Measurements from ENCODE around the gene IRS1. TPM values are rescaled to one million over a fixed set of nuclear protein-coding genes. Genes with fewer than 3 reads are reported as not detected.

IRS1 gene
- total RNA-seq, 2 donors from 2014 or later = 14.6 to 15.8 TPM

DNA sequence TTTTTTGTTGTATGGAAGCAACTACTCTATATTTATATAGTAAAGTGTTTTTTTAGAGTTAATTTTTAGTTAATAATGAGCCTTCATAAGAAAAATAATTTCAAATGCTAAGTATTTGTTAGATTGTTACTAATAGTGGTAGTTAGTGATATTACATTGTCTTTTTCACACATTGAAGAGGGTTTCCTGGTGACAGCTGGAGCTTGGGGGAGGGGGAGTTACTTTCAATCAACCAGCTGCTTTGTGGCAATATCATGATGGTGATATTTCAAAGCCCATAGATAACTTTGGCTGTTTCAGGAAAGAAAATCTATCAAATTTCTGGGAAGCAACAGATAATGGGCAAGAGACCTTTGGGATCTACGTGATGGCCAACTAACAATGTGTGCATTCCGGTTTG is 40.3 kb upstream of the IRS1 start:
- H3K27me3 ChIP-seq = no peaks in the 10 kb centered on the region
- no peaks in the 10 kb centered on the region for H3K9me3 ChIP-seq
- no peak overlapping the region for H3K4me3 ChIP-seq
- H3K4me1 ChIP-seq = peaks cover 0 to 17% of the 10 kb centered on the region in 2 donors
- TF ChIP-seq, protein P1, sequence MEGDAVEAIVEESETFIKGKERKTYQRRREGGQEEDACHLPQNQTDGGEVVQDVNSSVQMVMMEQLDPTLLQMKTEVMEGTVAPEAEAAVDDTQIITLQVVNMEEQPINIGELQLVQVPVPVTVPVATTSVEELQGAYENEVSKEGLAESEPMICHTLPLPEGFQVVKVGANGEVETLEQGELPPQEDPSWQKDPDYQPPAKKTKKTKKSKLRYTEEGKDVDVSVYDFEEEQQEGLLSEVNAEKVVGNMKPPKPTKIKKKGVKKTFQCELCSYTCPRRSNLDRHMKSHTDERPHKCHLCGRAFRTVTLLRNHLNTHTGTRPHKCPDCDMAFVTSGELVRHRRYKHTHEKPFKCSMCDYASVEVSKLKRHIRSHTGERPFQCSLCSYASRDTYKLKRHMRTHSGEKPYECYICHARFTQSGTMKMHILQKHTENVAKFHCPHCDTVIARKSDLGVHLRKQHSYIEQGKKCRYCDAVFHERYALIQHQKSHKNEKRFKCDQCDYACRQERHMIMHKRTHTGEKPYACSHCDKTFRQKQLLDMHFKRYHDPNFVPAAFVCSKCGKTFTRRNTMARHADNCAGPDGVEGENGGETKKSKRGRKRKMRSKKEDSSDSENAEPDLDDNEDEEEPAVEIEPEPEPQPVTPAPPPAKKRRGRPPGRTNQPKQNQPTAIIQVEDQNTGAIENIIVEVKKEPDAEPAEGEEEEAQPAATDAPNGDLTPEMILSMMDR (IDR thresholded peaks at IDR 0.05) = no peak
- no peaks in the 10 kb centered on the region for H3K36me3 ChIP-seq
- H3K27ac ChIP-seq = no peak overlapping the region
- no peak for DNase-seq (ENCODE audit: low spot score)

DNA sequence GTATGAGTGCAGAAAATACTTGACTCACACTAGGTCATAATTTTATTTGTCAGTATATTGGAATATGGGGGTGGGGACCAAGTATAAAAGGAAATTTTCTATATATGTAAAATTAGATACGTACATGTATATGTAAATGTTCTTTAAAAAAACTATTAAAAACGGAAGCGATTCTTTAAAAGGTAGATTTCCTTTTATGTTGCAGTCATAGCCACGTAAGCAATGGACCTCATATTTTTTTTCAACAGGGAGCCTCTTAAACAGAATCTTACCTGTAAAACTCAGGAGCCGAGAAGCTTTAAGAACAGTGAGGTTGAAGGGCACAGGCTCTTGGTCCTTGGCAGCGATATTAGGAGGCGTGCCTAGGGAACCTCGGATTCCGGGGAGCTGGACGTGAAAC is 39.5 kb upstream of the IRS1 start:
- Histone ChIP-seq H3K27ac (no peak overlapping the region), H3K27me3 (no peaks in the 10 kb centered on the region), H3K4me1 (peaks cover 0 to 21% of the 10 kb centered on the region in 2 donors), H3K4me3 (no peak overlapping the region), H3K36me3 (no peaks in the 10 kb centered on the region), H3K9me3 (no peaks in the 10 kb centered on the region)
- TF ChIP-seq, protein P1 (IDR thresholded peaks at IDR 0.05) = no peak
- DNase-seq (ENCODE audit: low spot score) = no peak

DNA sequence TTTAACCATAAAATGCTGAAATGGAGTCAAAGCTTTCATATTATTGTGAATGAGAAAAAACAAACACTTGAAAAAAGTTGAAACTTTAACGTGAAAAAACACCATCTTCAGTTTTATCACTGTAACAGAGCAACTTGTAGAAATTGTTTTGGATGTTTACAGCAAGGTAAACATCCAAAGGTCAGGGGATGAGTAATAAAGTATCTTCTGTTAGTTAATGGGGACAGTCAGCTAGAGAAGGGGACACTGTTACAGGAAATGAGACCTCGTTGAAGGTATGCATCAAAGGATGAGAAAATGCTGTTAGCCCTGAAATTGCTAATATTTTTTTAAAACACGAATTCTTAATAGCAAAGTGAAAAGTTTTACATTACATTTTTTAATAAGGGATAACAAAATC is 39.1 kb upstream of the IRS1 start:
- no peak for DNase-seq (ENCODE audit: low spot score)
- TF ChIP-seq, protein P1 (IDR thresholded peaks at IDR 0.05) = no peak
- H3K27me3 ChIP-seq = no peaks in the 10 kb centered on the region
- H3K36me3 ChIP-seq = no peaks in the 10 kb centered on the region
- H3K27ac ChIP-seq = no peak overlapping the region
- H3K9me3 ChIP-seq = no peaks in the 10 kb centered on the region
- peaks cover 0 to 21% of the 10 kb centered on the region in 2 donors for H3K4me1 ChIP-seq
- H3K4me3 ChIP-seq = no peak overlapping the region

DNA sequence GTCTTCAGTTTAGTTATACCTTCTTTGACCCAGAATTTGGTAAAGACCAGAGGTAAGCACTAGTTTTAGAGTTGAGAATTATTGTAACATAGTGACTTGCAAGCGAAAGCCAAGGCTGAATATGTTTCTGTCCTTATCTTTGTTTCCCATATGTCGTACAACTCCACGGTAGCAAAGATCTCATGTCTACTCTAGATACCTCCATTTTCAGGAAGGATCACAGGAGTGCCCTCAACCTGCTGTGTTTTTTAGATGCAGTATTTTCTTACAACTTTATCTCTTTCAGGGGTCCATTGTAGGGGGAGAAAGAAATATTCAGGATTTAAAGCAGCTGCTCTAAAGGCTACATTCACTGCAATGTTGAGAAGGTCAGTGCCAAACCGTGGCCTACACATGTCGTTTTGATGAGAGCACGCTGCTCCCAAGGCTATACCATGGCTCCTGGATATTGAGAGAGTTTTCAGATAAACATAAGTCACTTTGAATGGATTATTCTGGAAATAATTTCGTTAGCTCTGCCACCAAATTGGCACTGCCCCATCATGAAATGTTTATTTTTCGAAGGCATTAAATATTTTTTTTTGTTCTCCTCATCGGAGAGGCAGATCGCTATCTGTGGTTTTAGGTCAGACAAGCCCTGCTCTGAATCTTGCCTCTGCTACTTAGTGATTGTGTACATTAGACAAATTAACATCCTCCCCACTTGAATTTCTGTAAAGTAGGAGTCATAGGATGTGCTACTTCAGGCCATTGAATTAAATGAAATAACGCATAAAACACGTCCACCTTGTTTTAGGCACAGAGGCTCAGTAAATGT is 38.4 kb upstream of the IRS1 start:
- Histone ChIP-seq H3K4me3 (no peak overlapping the region), H3K27me3 (no peaks in the 10 kb centered on the region), H3K36me3 (no peaks in the 10 kb centered on the region), H3K4me1 (peaks cover 0 to 21% of the 10 kb centered on the region in 2 donors), H3K9me3 (no peaks in the 10 kb centered on the region), H3K27ac (no peak overlapping the region)
- TF ChIP-seq, protein P1 (IDR thresholded peaks at IDR 0.05) = no peak
- DNase-seq (ENCODE audit: low spot score) = no peak

DNA sequence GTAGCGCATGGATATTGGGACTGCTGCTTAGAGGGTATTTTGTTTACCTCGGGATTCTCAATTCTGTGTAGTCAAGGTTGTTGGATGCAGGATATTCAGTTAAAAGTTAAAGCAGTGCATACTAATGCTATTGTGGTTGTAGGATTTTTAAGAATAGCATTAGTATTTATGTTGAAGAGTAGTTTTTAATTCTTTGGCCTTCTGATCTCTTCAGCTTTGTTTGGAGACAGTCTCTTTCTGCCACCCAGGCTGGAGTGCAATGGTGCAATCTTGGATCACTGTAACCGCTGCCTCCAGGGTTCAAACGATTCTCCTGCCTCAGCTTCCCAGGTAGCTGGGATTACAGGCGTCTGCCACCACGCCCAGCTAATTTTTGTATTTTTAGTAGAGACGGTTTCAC is 37.7 kb upstream of the IRS1 start:
- H3K4me3 ChIP-seq = no peak overlapping the region

More for the DNA sequence above, 37.7 kb upstream of the IRS1 start:
- peaks cover 0 to 21% of the 10 kb centered on the region in 2 donors for H3K4me1 ChIP-seq
- H3K27ac ChIP-seq = no peak overlapping the region
- DNase-seq (ENCODE audit: low spot score) = no peak
- H3K9me3 ChIP-seq = no peaks in the 10 kb centered on the region
- no peaks in the 10 kb centered on the region for H3K27me3 ChIP-seq
- H3K36me3 ChIP-seq = no peaks in the 10 kb centered on the region
- TF ChIP-seq, protein P1 (IDR thresholded peaks at IDR 0.05) = no peak
